DND-41 (cell line): ENCODE results near the gene ENPP6.

Experiments used
- ATAC-seq: fragments of 200-7000 bp; cut with Tn5 transposase; 3 replicates; pipeline ENCODE4 v1.9.1; 2021; ENCODE audit warnings: low read depth; ENCODE audit not compliant: insufficient read depth
- DNase-seq: peaks from one replicate; pipeline ENCODE4 v3.0.0-alpha.2; 2020
- H2AFZ ChIP-seq: 2 replicates; pipeline ENCODE4 v1.6.0; 2012; ENCODE audit warnings: low read depth, low read length
- H3K27ac ChIP-seq: 2 replicates; pipeline ENCODE4 v1.5.1; 2012; ENCODE audit warnings: low read length, inconsistent platforms
- H3K27me3 ChIP-seq: fragments of 200-600 bp; sonication (generic); 2 replicates; pipeline ENCODE4 v1.6.0; 2012; ENCODE audit warnings: low read length, mild to moderate bottlenecking, inconsistent platforms; ENCODE audit not compliant: insufficient read depth, poor library complexity
- H3K36me3 ChIP-seq: 2 replicates; pipeline ENCODE4 v1.5.1; 2012; ENCODE audit warnings: low read length, inconsistent platforms; ENCODE audit not compliant: insufficient read depth
- H3K4me1 ChIP-seq: 2 replicates; pipeline ENCODE4 v1.5.1; 2012; ENCODE audit warnings: mild to moderate bottlenecking, low read length; ENCODE audit not compliant: insufficient read depth
- H3K4me2 ChIP-seq: 2 replicates; pipeline ENCODE4 v1.6.0; 2012; ENCODE audit warnings: mild to moderate bottlenecking, moderate library complexity, low read length, inconsistent platforms; ENCODE audit not compliant: insufficient read depth
- H3K4me3 ChIP-seq, 2 experiments: fragments of 200-600 bp in 1 of 2; shearing (Covaris generic) in 1 of 2; 2 replicates each; pipeline ENCODE4 v1.5.1; 2012 to 2016; ENCODE audit warnings: inconsistent platforms in 2 of 2, low read length in 2 of 2, mild to moderate bottlenecking in 2 of 2, low read depth in 1 of 2, moderate library complexity in 1 of 2
- H3K79me2 ChIP-seq: 2 replicates; pipeline ENCODE4 v1.6.0; 2012; ENCODE audit warnings: low read length, inconsistent platforms; ENCODE audit not compliant: insufficient read depth
- H3K9ac ChIP-seq: 2 replicates; pipeline ENCODE4 v1.6.0; 2012; ENCODE audit warnings: low read depth, mild to moderate bottlenecking, inconsistent platforms, low read length, moderate library complexity
- H3K9me3 ChIP-seq: 2 replicates; pipeline ENCODE4 v1.5.1; 2012; ENCODE audit warnings: low read length, moderate library complexity, mild to moderate bottlenecking, inconsistent platforms; ENCODE audit not compliant: insufficient read depth, severe bottlenecking
- H4K20me1 ChIP-seq: 2 replicates; pipeline ENCODE4 v1.6.0; 2012; ENCODE audit warnings: low read length; ENCODE audit not compliant: insufficient read depth
- CTCF ChIP-seq: IDR thresholded peaks from 2 replicates; pipeline ENCODE4 v1.5.1; 2012; ENCODE audit warnings: borderline replicate concordance, low read length, moderate library complexity, mild to moderate bottlenecking; ENCODE audit not compliant: poor library complexity, severe bottlenecking; ENCODE audit errors: extremely low read depth
- EZH2 ChIP-seq: IDR thresholded peaks from 3 replicates; pipeline ENCODE4 v1.6.1; 2012; ENCODE audit warnings: borderline replicate concordance, low read depth, mild to moderate bottlenecking, moderate library complexity, low read length, inconsistent platforms; ENCODE audit not compliant: severe bottlenecking

Gene ENPP6

GRCh38 chr4:184162596-184162995 lies 55.1 kb downstream of the ENPP6 start:
- Histone ChIP-seq H3K79me2 (no peaks in the 10 kb centered on the region), H2AFZ (no peak overlapping the region), H3K9me3 (no peaks in the 10 kb centered on the region), H3K4me3 (no peak overlapping the region), H3K36me3 (no peaks in the 10 kb centered on the region), H3K9ac (no peak overlapping the region), H3K4me1 (no peaks in the 10 kb centered on the region), H3K4me2 (no peak overlapping the region), H3K27ac (no peak overlapping the region), H3K27me3 (no peaks in the 10 kb centered on the region), H4K20me1 (no peaks in the 10 kb centered on the region)
- ATAC-seq (no peak), DNase-seq (no peak)
- TF ChIP-seq CTCF (no peak), EZH2 (no peak)

- Histone ChIP-seq H4K20me1 (no peaks in the 10 kb centered on the region), H3K9me3 (no peaks in the 10 kb centered on the region), H2AFZ (no peak overlapping the region), H3K9ac (no peak overlapping the region), H3K4me3 (no peak overlapping the region), H3K4me1 (0 out of 2 replicates have a peak, but pooled peaks cover 9% of the 10 kb centered on the region), H3K27ac (no peak overlapping the region), H3K79me2 (no peaks in the 10 kb centered on the region), H3K4me2 (no peak overlapping the region), H3K36me3 (no peaks in the 10 kb centered on the region), H3K27me3 (no peaks in the 10 kb centered on the region)
- no peak for TF ChIP-seq EZH2
- no peak for TF ChIP-seq CTCF
- no peak for DNase-seq
- ATAC-seq: no peak
Observed at GRCh38 chr4:184157322-184157721, 60.4 kb downstream of the ENPP6 start.

- Histone ChIP-seq H3K79me2 (no peaks in the 10 kb centered on the region), H3K27me3 (no peaks in the 10 kb centered on the region), H3K4me1 (peaks cover 9% of the 10 kb centered on the region; the same call in 1 of the 2 replicates), H3K9me3 (no peaks in the 10 kb centered on the region), H4K20me1 (no peaks in the 10 kb centered on the region), H3K27ac (no peak overlapping the region), H3K4me2 (no peak overlapping the region), H3K36me3 (no peaks in the 10 kb centered on the region), H2AFZ (no peak overlapping the region), H3K9ac (no peak overlapping the region), H3K4me3 (no peak overlapping the region)
- DNase-seq (no peak), ATAC-seq (peak; percentile 33; the same call in 1 of the 3 replicates)
- no peak for TF ChIP-seq CTCF
- TF ChIP-seq EZH2: no peak
Observed at GRCh38 chr4:184156163-184156920, 61.3 kb downstream of the ENPP6 start.

GRCh38 chr4:184154199-184154598 lies 63.5 kb downstream of the ENPP6 start:
- Histone ChIP-seq H2AFZ (no peak overlapping the region), H3K27ac (no peak overlapping the region), H3K4me2 (no peak overlapping the region), H3K9ac (no peak overlapping the region), H3K4me1 (peaks cover 18% of the 10 kb centered on the region), H3K79me2 (no peaks in the 10 kb centered on the region), H3K27me3 (no peaks in the 10 kb centered on the region), H3K36me3 (no peaks in the 10 kb centered on the region), H3K4me3 (no peak overlapping the region), H3K9me3 (no peaks in the 10 kb centered on the region), H4K20me1 (no peaks in the 10 kb centered on the region)
- TF ChIP-seq CTCF: no peak
- no peak for TF ChIP-seq EZH2
- DNase-seq (no peak), ATAC-seq (no peak)
